Measurements from ENCODE around the gene NMNAT2. TPM values are rescaled to one million over a fixed set of nuclear protein-coding genes. Genes with fewer than 3 reads are reported as not detected.

NMNAT2 gene
- total RNA-seq, 1 experiment from 2014 or later, result 0.39 TPM

GRCh38 chr1:183353597-183353996, 64.6 kb downstream of the NMNAT2 start:
- Histone ChIP-seq H3K27ac (ENCODE audit: low read length) (no peak overlapping the region), H3K4me1 (ENCODE audit: control insufficient read depth, insufficient read depth, low read length) (peaks cover 6% of the 10 kb centered on the region), H3K36me3 (ENCODE audit: control insufficient read depth, insufficient read depth, low read length) (no peaks in the 10 kb centered on the region), H3K27me3 (ENCODE audit: control insufficient read depth, insufficient read depth, low read length) (peaks cover 11% of the 10 kb centered on the region; the same call in 1 of the 2 replicates), H3K9me3 (ENCODE audit: control insufficient read depth, insufficient read depth, low read depth, low read length) (no peaks in the 10 kb centered on the region), H3K4me3 (ENCODE audit: low read depth in 2 of 2, low read length in 2 of 2) (no peak overlapping the region)
- intact Hi-C loops (cut with micrococcal nuclease; ENCODE audit: unreplicated experiment) (no loop called here), in situ Hi-C loops (cut with HindIII; ENCODE audit: low pct_unique_long_range_greater_than_20kb, low sequenced_read_pairs) (no loop called here)
- CTCF ChIA-PET, result no interaction called here
- no TSS peak for BruUV-seq (replicated peaks)
- ATAC-seq (no peak), DNase-seq (ENCODE audit: low read depth, low spot score) (no peak)
- TF ChIP-seq POLR2AphosphoS5 (IDR thresholded peaks at IDR 0.05; ENCODE audit: low read depth, low read length) (no peak), SIN3A (IDR thresholded peaks at IDR 0.05; ENCODE audit: borderline replicate concordance, insufficient read depth, low read depth, low read length) (no peak), CTCF (IDR thresholded peaks at IDR 0.05) (no peak), REST (IDR thresholded peaks at IDR 0.05; ENCODE audit: insufficient read depth in 1 of 2, low read depth in 2 of 2, low read length in 1 of 2) (no peak), TCF7L2 (IDR thresholded peaks at IDR 0.05; ENCODE audit: low read depth, low read length) (no peak)
- POLR2A ChIA-PET, result no interaction called here

- BruUV-seq (replicated peaks), result no TSS peak
- in situ Hi-C loops (cut with HindIII; ENCODE audit: low pct_unique_long_range_greater_than_20kb, low sequenced_read_pairs) (no loop called here), intact Hi-C loops (cut with micrococcal nuclease; ENCODE audit: unreplicated experiment) (no loop called here)
- POLR2A ChIA-PET, result interaction anchor here (0.5 kb wide), 1 partner anchor 39 kb away, joined by 3 read pairs; no protein-coding TSS in a partner anchor
- no peaks in the 10 kb centered on the region for H3K36me3 ChIP-seq (ENCODE audit: control insufficient read depth, insufficient read depth, low read length)
- CTCF ChIA-PET, result no interaction called here
- ATAC-seq (peak; percentile 60; the same call in 1 of the 2 replicates), DNase-seq (ENCODE audit: low read depth, low spot score) (no peak)
- H3K27ac ChIP-seq (ENCODE audit: low read length), result no peak overlapping the region
- H3K4me3 ChIP-seq (ENCODE audit: low read depth in 2 of 2, low read length in 2 of 2), result no peak overlapping the region
- H3K4me1 ChIP-seq (ENCODE audit: control insufficient read depth, insufficient read depth, low read length), result peaks cover 6% of the 10 kb centered on the region
- peaks cover 13% of the 10 kb centered on the region; the same call in 1 of the 2 replicates for H3K27me3 ChIP-seq (ENCODE audit: control insufficient read depth, insufficient read depth, low read length)
- TF ChIP-seq TCF7L2 (IDR thresholded peaks at IDR 0.05; ENCODE audit: low read depth, low read length) (no peak), REST (IDR thresholded peaks at IDR 0.05; ENCODE audit: insufficient read depth in 1 of 2, low read depth in 2 of 2, low read length in 1 of 2) (no peak), SIN3A (IDR thresholded peaks at IDR 0.05; ENCODE audit: borderline replicate concordance, insufficient read depth, low read depth, low read length) (no peak), CTCF (IDR thresholded peaks at IDR 0.05) (no peak), POLR2AphosphoS5 (IDR thresholded peaks at IDR 0.05; ENCODE audit: low read depth, low read length) (no peak)
- H3K9me3 ChIP-seq (ENCODE audit: control insufficient read depth, insufficient read depth, low read depth, low read length), result no peaks in the 10 kb centered on the region
Measured at GRCh38 chr1:183349201-183349711, 68.9 kb downstream of the NMNAT2 start.

Data from Panc1 (cell line).